Spleen (tissue), 7 donors: ENCODE results near the gene NPW.

Experiments
- CTCF ChIP-seq, 11 experiments: fragments of 200-600 bp in 7 of 11; fragments of 450-650 bp in 4 of 11; sonication (generic) in 4 of 11; IDR thresholded peaks in 8 of 11; conservative IDR thresholded peaks in 3 of 11; 1 replicate in 7 of 11; 2 replicates in 4 of 11; pipeline versions ENCODE4 v1.4.0 to v1.8.0; 2016 to 2021; ENCODE audit warnings: antibody characterized with exemption in 11 of 11, inconsistent platforms in 4 of 11, mild to moderate bottlenecking in 1 of 11
- POLR2A ChIP-seq, 3 donors: fragments of 450-650 bp; IDR thresholded peaks; one replicate each; pipeline ENCODE4 v1.5.1; 2017; ENCODE audit warnings: antibody characterized with exemption in 3 of 3, mild to moderate bottlenecking in 1 of 3
- POLR2AphosphoS5 ChIP-seq, 3 donors: sonication (generic); formaldehyde crosslinking; IDR thresholded peaks; one replicate each; pipeline ENCODE4 v1.5.1; 2017; ENCODE audit warnings: antibody characterized with exemption in 3 of 3
- donor health status: DM: no; HTN: no; CAD: no; lungs with moderate emphysema.
- donor health status: DM: no; HTN: no; CAD: no.
- donor health status: DM: no; HTN: no; CAD: no.

DNA sequence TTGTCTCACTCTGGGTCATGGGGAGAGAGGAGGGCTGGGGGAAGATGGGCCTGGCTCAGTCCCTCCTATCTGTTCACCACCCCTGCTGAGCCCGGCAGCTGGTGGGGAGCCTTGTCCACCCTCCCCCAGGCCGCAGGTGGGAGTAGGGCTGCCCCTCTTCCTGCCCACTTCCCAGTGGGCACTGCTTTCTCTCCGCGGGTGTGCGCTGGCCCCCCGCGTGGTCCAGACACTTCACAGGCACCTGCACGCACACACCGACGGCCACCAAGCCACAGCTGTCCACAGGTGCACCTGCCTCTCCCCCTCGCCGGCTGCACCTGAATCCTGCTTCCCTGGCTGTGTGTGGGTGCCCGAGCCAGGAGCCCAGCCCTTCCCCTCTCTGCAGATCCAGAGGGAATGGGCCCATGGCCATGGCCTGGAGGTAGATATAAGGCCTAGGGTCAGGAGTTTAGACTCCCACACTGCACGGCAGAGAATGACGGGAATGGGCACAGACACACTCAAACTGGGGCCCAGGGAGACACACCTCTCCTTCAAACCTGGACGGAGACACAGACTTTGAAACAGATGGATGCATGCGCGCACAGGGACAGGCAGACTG is 9.1 kb downstream of the NPW start:
- TF ChIP-seq POLR2AphosphoS5 (IDR thresholded peaks at IDR 0.05), result no peak
- no peak for TF ChIP-seq CTCF (IDR thresholded peaks at IDR 0.05 in 8 of 11, conservative IDR thresholded peaks at IDR 0.05 in 3 of 11)
- no peak for TF ChIP-seq POLR2A (IDR thresholded peaks at IDR 0.05)
